ENCODE data around the gene IGFL3.
A peak's percentile ranks its signal among the peaks of the same experiment; 100 is the strongest.
"Not testable (repeated sequence)": the region's sequence is repeated elsewhere in the genome, so short reads cannot be mapped to it uniquely, and the experiment has no call there.

The IGFL3 gene

GRCh38 chr19:46124638-46125115, at the start of gene IGFL3:
TSS of gene IGFL3 (minus strand) at chr19:46124688. CDS start at chr19:46124649, 39 bp downstream.
- DNase-seq (ENCODE audit: low spot score), result no peak

GRCh38 chr19:46173886-46174480, 49.5 kb upstream of the IGFL3 start:
- DNase-seq (ENCODE audit: low spot score), result no peak

GRCh38 chr19:46162731-46163130, 38.2 kb upstream of the IGFL3 start:
- DNase-seq (ENCODE audit: low spot score), result no peak

GRCh38 chr19:46161642-46162257, 37.3 kb upstream of the IGFL3 start:
- not testable (repeated sequence) for DNase-seq (ENCODE audit: low spot score)

- DNase-seq (ENCODE audit: low spot score), result no peak
Observed at GRCh38 chr19:46160233-46160775, 35.8 kb upstream of the IGFL3 start.

- DNase-seq (ENCODE audit: low spot score), result peak; percentile 52
Observed at GRCh38 chr19:46159418-46160232, 35.1 kb upstream of the IGFL3 start.

GRCh38 chr19:46155237-46155636, 30.7 kb upstream of the IGFL3 start:
- DNase-seq (ENCODE audit: low spot score), result no peak

GRCh38 chr19:46150606-46151005, 26.1 kb upstream of the IGFL3 start:
- DNase-seq (ENCODE audit: low spot score), result no peak

GRCh38 chr19:46147791-46148288, 23.4 kb upstream of the IGFL3 start, which contains the start of gene IGFL2:
TSS of gene IGFL2 (plus strand) at chr19:46148238. CDS start at chr19:46148279, 41 bp downstream.
- DNase-seq (ENCODE audit: low spot score), result peak; percentile 88

GRCh38 chr19:46147166-46147740, 22.8 kb upstream of the IGFL3 start:
- DNase-seq (ENCODE audit: low spot score), result no peak

GRCh38 chr19:46144756-46145155, 20.3 kb upstream of the IGFL3 start:
- peak; percentile 71 for DNase-seq (ENCODE audit: low spot score)

- DNase-seq (ENCODE audit: low spot score), result no peak
Observed at GRCh38 chr19:46142294-46142693, 17.8 kb upstream of the IGFL3 start.

- DNase-seq (ENCODE audit: low spot score), result peak; percentile 37
Observed at GRCh38 chr19:46141421-46141820, 16.9 kb upstream of the IGFL3 start.

- DNase-seq (ENCODE audit: low spot score), result no peak
Observed at GRCh38 chr19:46137915-46138473, 13.5 kb upstream of the IGFL3 start.

- DNase-seq (ENCODE audit: low spot score), result peak; percentile 21
Observed at GRCh38 chr19:46134527-46134926, 10.0 kb upstream of the IGFL3 start.

GRCh38 chr19:46133777-46134241, 9.3 kb upstream of the IGFL3 start:
- DNase-seq (ENCODE audit: low spot score), result no peak

- peak; percentile 90 for DNase-seq (ENCODE audit: low spot score)
Observed at GRCh38 chr19:46133101-46133627, 8.7 kb upstream of the IGFL3 start.

GRCh38 chr19:46132508-46133100, 8.1 kb upstream of the IGFL3 start:
- no peak for DNase-seq (ENCODE audit: low spot score)

GRCh38 chr19:46131485-46132143, 7.1 kb upstream of the IGFL3 start:
- no peak for DNase-seq (ENCODE audit: low spot score)

GRCh38 chr19:46126086-46126580, 1.6 kb upstream of the IGFL3 start:
- no peak for DNase-seq (ENCODE audit: low spot score)
